Mesothelial cell of epicardium (in vitro differentiated cells): ENCODE results near the gene ABHD13. TPM values are rescaled to one million over a fixed set of nuclear protein-coding genes. Genes with fewer than 3 reads are reported as not detected.
A peak's percentile ranks its signal among the peaks of the same experiment; 100 is the strongest.

ENCODE experiments used
- DNase-seq, 2 experiments: peaks; one replicate each; pipeline ENCODE4 v3.0.0; 2021; ENCODE audit warnings: low spot score in 2 of 2; ENCODE audit not compliant: unreplicated experiment in 2 of 2
- H3K27ac Mint-ChIP-seq: 2 replicates; pipeline ENCODE4 v1.8.0; 2021; ENCODE audit warnings: mixed read lengths
- H3K27me3 Mint-ChIP-seq: 2 replicates; pipeline ENCODE4 v1.8.0; 2021; ENCODE audit warnings: low read depth, mixed read lengths
- H3K36me3 Mint-ChIP-seq: 2 replicates; pipeline ENCODE4 v1.8.0; 2021; ENCODE audit warnings: mixed read lengths
- H3K4me1 Mint-ChIP-seq: 2 replicates; pipeline ENCODE4 v1.8.0; 2021; ENCODE audit warnings: mixed read lengths
- H3K4me3 Mint-ChIP-seq: 2 replicates; pipeline ENCODE4 v1.8.0; 2021; ENCODE audit warnings: mild to moderate bottlenecking, moderate library complexity, mixed read lengths
- H3K9me3 Mint-ChIP-seq: 2 replicates; pipeline ENCODE4 v1.8.0; 2021; ENCODE audit warnings: mixed read lengths
- CTCF ChIP-seq: fragments of 200-600 bp; sonication (generic); IDR thresholded peaks from one replicate; pipeline ENCODE4 v1.5.0; 2021; ENCODE audit warnings: antibody characterized with exemption; ENCODE audit not compliant: unreplicated experiment
- total RNA-seq: library from RNA; stranded (reverse); gene quantifications from 3 replicates; pipeline ENCODE4 v1.2.1, GENCODE V29; 2021

The ABHD13 gene
- total RNA-seq, 1 donor from 2014 or later, result 10.3 TPM

GRCh38 chr13:108225440-108225839 is 7.2 kb downstream of the ABHD13 start:
- Mint-ChIP-seq H3K27ac (peak overlapping the region; percentile 28), H3K27me3 (no peaks in the 10 kb centered on the region), H3K4me1 (peaks cover 38% of the 10 kb centered on the region), H3K36me3 (peaks cover 9% of the 10 kb centered on the region), H3K9me3 (no peaks in the 10 kb centered on the region), H3K4me3 (no peak overlapping the region)
- no peak for DNase-seq
- no peak for TF ChIP-seq CTCF

- peaks cover 36% of the 10 kb centered on the region for H3K4me1 Mint-ChIP-seq
- H3K4me3 Mint-ChIP-seq, result no peak overlapping the region
- H3K27ac Mint-ChIP-seq, result peak overlapping the region; percentile 71
- DNase-seq, result no peak
- no peaks in the 10 kb centered on the region for H3K9me3 Mint-ChIP-seq
- peaks cover 9% of the 10 kb centered on the region for H3K36me3 Mint-ChIP-seq
- no peaks in the 10 kb centered on the region for H3K27me3 Mint-ChIP-seq
- TF ChIP-seq CTCF, result no peak
Measured at GRCh38 chr13:108226184-108226583, 8.0 kb downstream of the ABHD13 start.

- Mint-ChIP-seq H3K36me3 (peaks cover 9% of the 10 kb centered on the region), H3K4me1 (peaks cover 36% of the 10 kb centered on the region)
Measured at GRCh38 chr13:108227651-108228272, 9.6 kb downstream of the ABHD13 start.

GRCh38 chr13:108230377-108230776 is 12.2 kb downstream of the ABHD13 start:
- Mint-ChIP-seq H3K4me3 (no peak overlapping the region), H3K9me3 (no peaks in the 10 kb centered on the region), H3K27me3 (no peaks in the 10 kb centered on the region), H3K36me3 (peaks cover 9% of the 10 kb centered on the region), H3K27ac (no peak overlapping the region), H3K4me1 (peaks cover 28% of the 10 kb centered on the region)
- no peak for DNase-seq
- TF ChIP-seq CTCF, result no peak

More at GRCh38 chr13:108227651-108228272, 9.6 kb downstream of the ABHD13 start:
- Mint-ChIP-seq H3K27ac (peak overlapping the region; percentile 77), H3K9me3 (no peaks in the 10 kb centered on the region), H3K27me3 (no peaks in the 10 kb centered on the region), H3K4me3 (no peak overlapping the region)
- DNase-seq, result no peak
- TF ChIP-seq CTCF, result peak; percentile 91

GRCh38 chr13:108249150-108249549 is 31.0 kb downstream of the ABHD13 start:
- TF ChIP-seq CTCF, result no peak
- H3K9me3 Mint-ChIP-seq, result peaks cover 80% of the 10 kb centered on the region
- H3K4me1 Mint-ChIP-seq, result no peaks in the 10 kb centered on the region
- H3K27ac Mint-ChIP-seq, result no peak overlapping the region
- no peak overlapping the region for H3K4me3 Mint-ChIP-seq
- no peak for DNase-seq
- peaks cover 25% of the 10 kb centered on the region for H3K36me3 Mint-ChIP-seq
- no peaks in the 10 kb centered on the region for H3K27me3 Mint-ChIP-seq
